GM23338 (cell line): ENCODE measurements around the gene CELA3A.
"Not testable (repeated sequence)": the region's sequence is repeated elsewhere in the genome, so short reads cannot be mapped to it uniquely, and the experiment has no call there.

Experiments used
- CTCF ChIP-seq, 2 experiments: fragments of 200-600 bp in 1 of 2; sonication (generic) in 1 of 2; conservative IDR thresholded peaks; 2 replicates each; pipeline versions ENCODE4 v1.5.1 to v1.6.1; 2016 to 2017; ENCODE audit warnings: antibody characterized with exemption in 2 of 2, low read depth in 2 of 2, mild to moderate bottlenecking in 2 of 2, moderate library complexity in 1 of 2
- EZH2 ChIP-seq: fragments of 200-600 bp; sonication (generic); IDR thresholded peaks from one replicate; pipeline ENCODE4 v1.8.0; 2017; ENCODE audit warnings: antibody characterized with exemption, mild to moderate bottlenecking, low read depth; ENCODE audit not compliant: unreplicated experiment
- POLR2AphosphoS5 ChIP-seq: IDR thresholded peaks from 2 replicates; pipeline ENCODE4 v1.6.1; 2016; ENCODE audit warnings: antibody characterized with exemption, low read depth
- REST ChIP-seq: IDR thresholded peaks from one replicate; pipeline ENCODE4 v1.6.1; 2018; ENCODE audit warnings: antibody characterized with exemption; ENCODE audit not compliant: unreplicated experiment

GRCh38 chr1:22034834-22035233, 33.4 kb downstream of the CELA3A start:
- not testable (repeated sequence) for TF ChIP-seq CTCF (conservative IDR thresholded peaks at IDR 0.05; ENCODE audit: low read depth in 2 of 2); REST; POLR2AphosphoS5; EZH2
